ENCODE results near the gene JAZF1.
A peak's percentile ranks its signal among the peaks of the same experiment; 100 is the strongest.

The JAZF1 gene

GRCh38 chr7:28165961-28166955, 14.3 kb downstream of the JAZF1 start:
- peak; percentile 86 for DNase-seq (ENCODE audit: low read depth)

GRCh38 chr7:28165261-28165660, 15.3 kb downstream of the JAZF1 start:
- DNase-seq (ENCODE audit: low read depth): no peak

- DNase-seq (ENCODE audit: low read depth): peak; percentile 88
Observed at GRCh38 chr7:28163949-28164348, 16.6 kb downstream of the JAZF1 start.

GRCh38 chr7:28161331-28161730, 19.3 kb downstream of the JAZF1 start:
- no peak for DNase-seq (ENCODE audit: low read depth)

- no peak for DNase-seq (ENCODE audit: low read depth)
Observed at GRCh38 chr7:28160551-28160991, 20.0 kb downstream of the JAZF1 start.

- no peak for DNase-seq (ENCODE audit: low read depth)
Observed at GRCh38 chr7:28157831-28158416, 22.7 kb downstream of the JAZF1 start.

- DNase-seq (ENCODE audit: low read depth): no peak
Observed at GRCh38 chr7:28157076-28157745, 23.4 kb downstream of the JAZF1 start.

- DNase-seq (ENCODE audit: low read depth): no peak
Observed at GRCh38 chr7:28156401-28156800, 24.2 kb downstream of the JAZF1 start.

GRCh38 chr7:28155964-28156363, 24.6 kb downstream of the JAZF1 start:
- DNase-seq (ENCODE audit: low read depth): peak; percentile 70

GRCh38 chr7:28155019-28155660, 25.5 kb downstream of the JAZF1 start:
- DNase-seq (ENCODE audit: low read depth): no peak

GRCh38 chr7:28152594-28152993, 28.0 kb downstream of the JAZF1 start:
- no peak for DNase-seq (ENCODE audit: low read depth)

- DNase-seq (ENCODE audit: low read depth): no peak
Observed at GRCh38 chr7:28151965-28152364, 28.6 kb downstream of the JAZF1 start.

- no peak for DNase-seq (ENCODE audit: low read depth)
Observed at GRCh38 chr7:28149291-28150101, 31.1 kb downstream of the JAZF1 start.

GRCh38 chr7:28145931-28146330, 34.7 kb downstream of the JAZF1 start:
- no peak for DNase-seq (ENCODE audit: low read depth)

- no peak for DNase-seq (ENCODE audit: low read depth)
Observed at GRCh38 chr7:28145090-28145626, 35.4 kb downstream of the JAZF1 start.

- DNase-seq (ENCODE audit: low read depth): no peak
Observed at GRCh38 chr7:28144266-28144665, 36.3 kb downstream of the JAZF1 start.

GRCh38 chr7:28142650-28143049, 37.9 kb downstream of the JAZF1 start:
- DNase-seq (ENCODE audit: low read depth): no peak

- DNase-seq (ENCODE audit: low read depth): peak; percentile 60
Observed at GRCh38 chr7:28140979-28141378, 39.6 kb downstream of the JAZF1 start.

- no peak for DNase-seq (ENCODE audit: low read depth)
Observed at GRCh38 chr7:28138837-28139236, 41.8 kb downstream of the JAZF1 start.

- no peak for DNase-seq (ENCODE audit: low read depth)
Observed at GRCh38 chr7:28137463-28137862, 43.1 kb downstream of the JAZF1 start.

- no peak for DNase-seq (ENCODE audit: low read depth)
Observed at GRCh38 chr7:28136885-28137284, 43.7 kb downstream of the JAZF1 start.
